ENCODE measurements around the gene PLAAT5.

DNA sequence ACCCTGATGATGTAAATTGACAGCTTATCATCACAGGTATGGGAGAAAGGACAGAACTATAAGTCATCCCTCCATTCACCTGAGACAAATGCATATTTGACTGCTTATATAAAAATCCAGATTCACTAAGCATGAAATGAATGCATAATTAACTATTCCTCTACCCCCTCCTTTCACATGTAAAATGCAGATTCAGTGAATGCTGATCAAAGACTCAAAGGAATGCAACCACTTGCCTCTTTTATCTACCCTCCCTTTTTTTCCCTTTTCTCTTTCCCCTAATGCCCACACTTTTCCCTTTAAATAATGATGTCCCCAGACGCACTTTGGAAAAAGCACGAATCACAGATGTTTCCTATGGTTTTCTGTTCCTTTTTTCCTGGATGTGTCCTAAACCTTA is 41.1 kb upstream of the PLAAT5 start:
- TF ChIP-seq, protein P1, sequence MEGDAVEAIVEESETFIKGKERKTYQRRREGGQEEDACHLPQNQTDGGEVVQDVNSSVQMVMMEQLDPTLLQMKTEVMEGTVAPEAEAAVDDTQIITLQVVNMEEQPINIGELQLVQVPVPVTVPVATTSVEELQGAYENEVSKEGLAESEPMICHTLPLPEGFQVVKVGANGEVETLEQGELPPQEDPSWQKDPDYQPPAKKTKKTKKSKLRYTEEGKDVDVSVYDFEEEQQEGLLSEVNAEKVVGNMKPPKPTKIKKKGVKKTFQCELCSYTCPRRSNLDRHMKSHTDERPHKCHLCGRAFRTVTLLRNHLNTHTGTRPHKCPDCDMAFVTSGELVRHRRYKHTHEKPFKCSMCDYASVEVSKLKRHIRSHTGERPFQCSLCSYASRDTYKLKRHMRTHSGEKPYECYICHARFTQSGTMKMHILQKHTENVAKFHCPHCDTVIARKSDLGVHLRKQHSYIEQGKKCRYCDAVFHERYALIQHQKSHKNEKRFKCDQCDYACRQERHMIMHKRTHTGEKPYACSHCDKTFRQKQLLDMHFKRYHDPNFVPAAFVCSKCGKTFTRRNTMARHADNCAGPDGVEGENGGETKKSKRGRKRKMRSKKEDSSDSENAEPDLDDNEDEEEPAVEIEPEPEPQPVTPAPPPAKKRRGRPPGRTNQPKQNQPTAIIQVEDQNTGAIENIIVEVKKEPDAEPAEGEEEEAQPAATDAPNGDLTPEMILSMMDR (conservative IDR thresholded peaks at IDR 0.05): no peak
- TF ChIP-seq ZFX (IDR thresholded peaks at IDR 0.05): no peak

Data from C4-2B (cell line).